ENCODE results near the gene PPP2R5B. TPM values are rescaled to one million over a fixed set of nuclear protein-coding genes. Genes with fewer than 3 reads are reported as not detected.
A peak's percentile ranks its signal among the peaks of the same experiment; 100 is the strongest.

PPP2R5B gene
- total RNA-seq, 2 experiments from 2014 or later, result 20.2 to 21.2 TPM

DNA sequence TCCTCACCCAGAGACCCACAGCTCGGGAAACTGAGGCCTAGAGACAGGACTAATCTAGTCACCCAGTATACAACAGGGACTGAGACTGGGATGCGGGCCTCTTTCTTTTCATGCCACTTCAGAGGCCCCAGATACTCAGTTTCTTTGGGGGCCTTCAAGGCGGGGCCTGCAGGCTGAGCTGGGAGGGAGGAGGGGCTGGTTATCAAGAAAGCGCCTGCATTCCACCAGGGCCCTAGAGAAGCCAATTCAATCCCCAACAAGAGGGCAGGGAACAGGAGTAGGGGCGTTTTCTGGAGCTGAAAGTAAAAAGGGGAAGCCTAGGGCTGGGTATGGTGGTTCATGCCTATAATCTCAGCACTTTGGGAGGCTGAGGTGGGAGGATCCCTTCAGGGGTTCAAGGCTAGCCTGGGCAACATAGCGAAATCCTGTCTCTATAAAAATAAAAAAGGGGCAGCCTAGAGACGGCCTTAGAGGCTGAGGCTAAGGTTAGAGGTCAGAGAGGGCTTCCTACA lies 9.1 kb upstream of the PPP2R5B start:
- POLR2A ChIA-PET, result interaction anchor here (1.2 to 1.4 kb wide), 2 partner anchors 9 to 15 kb away, joined by 3 to 5 read pairs; partner anchors contain the start of gene PPP2R5B

DNA sequence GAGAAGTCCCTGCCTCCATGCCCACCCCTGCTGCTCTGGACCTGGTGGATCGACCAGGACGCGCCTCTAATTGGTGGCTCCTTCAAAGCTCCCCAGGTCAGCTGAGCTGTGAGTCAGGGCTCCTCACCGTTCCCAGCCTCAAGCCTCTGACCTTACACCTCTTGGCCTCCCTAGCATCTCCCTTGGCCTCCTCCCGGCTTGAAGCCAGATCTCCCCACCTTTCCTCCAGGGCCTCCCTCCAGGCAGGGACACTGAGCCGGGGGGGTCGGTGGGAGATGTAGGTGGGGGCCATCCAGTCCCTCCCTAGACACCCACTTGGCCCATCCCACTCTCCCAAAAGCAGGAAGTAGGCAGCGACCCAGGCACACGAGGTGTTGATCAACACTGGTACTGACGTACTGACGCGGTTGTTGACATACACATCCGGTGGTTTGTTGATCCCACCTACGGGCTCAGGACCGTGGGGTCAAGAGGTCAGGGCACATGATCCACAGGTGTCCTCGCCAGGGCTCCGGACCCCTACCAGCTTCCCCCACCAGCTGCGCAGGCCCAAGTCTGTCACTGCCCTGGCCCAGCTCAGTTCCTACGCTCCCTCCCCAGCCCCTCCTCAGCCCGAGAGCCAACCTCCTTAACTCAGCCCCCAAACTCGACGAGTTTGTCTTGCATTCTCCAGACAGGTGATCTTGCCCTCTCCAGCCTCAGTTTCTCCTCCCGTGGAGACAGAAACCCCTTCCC lies 8.3 kb upstream of the PPP2R5B start:
- POLR2A ChIA-PET, result interaction anchor here (1.2 to 1.4 kb wide), 2 partner anchors 8 to 16 kb away, joined by 3 to 5 read pairs; partner anchors contain the start of gene PPP2R5B

More for the DNA sequence above, 9.1 kb upstream of the PPP2R5B start:
- ATAC-seq, result no peak
- CTCF ChIA-PET, result interaction anchor here (1.1 to 1.4 kb wide), 3 partner anchors 22 to 67 kb away, joined by 3 to 4 read pairs (median 4); no protein-coding TSS in a partner anchor
- Mint-ChIP-seq H3K4me3 (peak overlapping the region; percentile 93), H3K36me3 (ENCODE audit: low read depth) (peaks cover 2% of the 10 kb centered on the region), H3K4me1 (ENCODE audit: low read depth) (peaks cover 23% of the 10 kb centered on the region), H3K27ac (peak overlapping the region; percentile 93), H3K27me3 (no peaks in the 10 kb centered on the region), H3K9me3 (no peaks in the 10 kb centered on the region)
- intact Hi-C loops (cut with micrococcal nuclease), result no loop called here
- TF ChIP-seq, protein P1, sequence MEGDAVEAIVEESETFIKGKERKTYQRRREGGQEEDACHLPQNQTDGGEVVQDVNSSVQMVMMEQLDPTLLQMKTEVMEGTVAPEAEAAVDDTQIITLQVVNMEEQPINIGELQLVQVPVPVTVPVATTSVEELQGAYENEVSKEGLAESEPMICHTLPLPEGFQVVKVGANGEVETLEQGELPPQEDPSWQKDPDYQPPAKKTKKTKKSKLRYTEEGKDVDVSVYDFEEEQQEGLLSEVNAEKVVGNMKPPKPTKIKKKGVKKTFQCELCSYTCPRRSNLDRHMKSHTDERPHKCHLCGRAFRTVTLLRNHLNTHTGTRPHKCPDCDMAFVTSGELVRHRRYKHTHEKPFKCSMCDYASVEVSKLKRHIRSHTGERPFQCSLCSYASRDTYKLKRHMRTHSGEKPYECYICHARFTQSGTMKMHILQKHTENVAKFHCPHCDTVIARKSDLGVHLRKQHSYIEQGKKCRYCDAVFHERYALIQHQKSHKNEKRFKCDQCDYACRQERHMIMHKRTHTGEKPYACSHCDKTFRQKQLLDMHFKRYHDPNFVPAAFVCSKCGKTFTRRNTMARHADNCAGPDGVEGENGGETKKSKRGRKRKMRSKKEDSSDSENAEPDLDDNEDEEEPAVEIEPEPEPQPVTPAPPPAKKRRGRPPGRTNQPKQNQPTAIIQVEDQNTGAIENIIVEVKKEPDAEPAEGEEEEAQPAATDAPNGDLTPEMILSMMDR (IDR thresholded peaks at IDR 0.05), result no peak
- no peak for DNase-seq

DNA sequence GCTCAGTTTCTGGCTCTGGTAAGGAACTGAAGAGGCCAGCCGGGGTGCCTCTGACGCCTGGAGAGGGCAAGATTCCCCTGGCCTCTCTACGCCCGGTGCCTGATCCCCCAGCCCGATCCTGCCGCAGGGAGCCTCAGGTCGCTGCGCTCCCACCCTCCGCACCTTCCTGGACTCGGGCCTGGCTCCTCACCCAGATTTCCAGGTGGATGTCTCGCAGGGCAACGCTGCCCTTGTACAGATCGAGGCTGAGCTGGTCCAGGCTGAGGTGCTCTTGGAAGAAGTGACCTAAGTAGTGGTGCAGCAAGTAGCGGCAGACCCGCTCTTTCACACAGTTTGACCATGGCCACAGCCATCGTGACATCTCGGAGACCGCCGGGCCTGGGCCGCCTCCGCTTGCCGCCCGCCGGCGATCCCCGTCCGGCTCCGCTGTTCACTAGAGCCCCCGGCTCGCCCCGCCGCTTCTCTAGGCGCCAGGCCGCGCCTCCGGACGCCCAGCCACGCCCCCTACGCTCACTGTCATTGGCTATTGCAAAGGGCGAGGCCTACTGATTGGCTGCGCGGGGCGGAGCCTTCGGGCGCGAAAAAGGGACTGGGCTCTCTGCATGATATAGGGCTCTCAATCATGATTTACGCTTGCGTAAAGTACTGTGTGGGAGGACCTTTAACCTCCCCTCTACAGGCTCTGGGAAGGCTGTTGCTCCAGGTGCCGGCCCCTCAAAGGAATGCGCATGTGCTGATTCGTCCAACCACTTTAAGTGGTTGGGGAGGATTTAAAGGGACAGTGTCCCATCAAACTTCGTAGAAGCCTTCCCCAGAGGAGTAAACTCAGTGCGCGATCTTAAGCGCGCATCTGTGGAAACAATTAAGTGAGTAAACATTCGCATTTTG lies 7.5 kb upstream of the PPP2R5B start, which contains the start of gene ATG2A:
TSS of gene ATG2A (minus strand) at position 435 of the 888 bp plus-strand sequence. CDS start at position 361, 74 bp downstream.
- TF ChIP-seq, protein P1 (IDR thresholded peaks at IDR 0.05), result no peak
- ChIA-PET POLR2A (interaction anchor here (1.1 kb wide), 1 partner anchor 42 kb away, joined by 4 read pairs; no protein-coding TSS in a partner anchor), CTCF (interaction anchor here (1.0 to 1.8 kb wide), 8 partner anchors 23 to 219 kb away, joined by 3 to 7 read pairs (median 4); partner anchors contain the start of gene ARL2)
- Mint-ChIP-seq H3K36me3 (ENCODE audit: low read depth) (peaks cover 1% of the 10 kb centered on the region), H3K4me3 (peak within 1 kb of the TSS; percentile 93), H3K4me1 (ENCODE audit: low read depth) (peaks cover 23% of the 10 kb centered on the region), H3K27ac (peak within 1 kb of the TSS; percentile 93), H3K27me3 (no peaks in the 10 kb centered on the region), H3K9me3 (no peaks in the 10 kb centered on the region)
- peak; percentile 100 for DNase-seq
- intact Hi-C loops (cut with micrococcal nuclease), result no loop called here
- ATAC-seq, result peak; percentile 98

More for the DNA sequence above, 8.3 kb upstream of the PPP2R5B start:
- DNase-seq, result peak; percentile 59
- intact Hi-C loops (cut with micrococcal nuclease), result no loop called here
- Mint-ChIP-seq H3K4me3 (peak overlapping the region; percentile 93), H3K9me3 (no peaks in the 10 kb centered on the region), H3K4me1 (ENCODE audit: low read depth) (peaks cover 23% of the 10 kb centered on the region), H3K27me3 (no peaks in the 10 kb centered on the region), H3K27ac (peak overlapping the region; percentile 93), H3K36me3 (ENCODE audit: low read depth) (peaks cover 1% of the 10 kb centered on the region)
- TF ChIP-seq, protein P1 (IDR thresholded peaks at IDR 0.05), result no peak
- no peak for ATAC-seq
- CTCF ChIA-PET, result interaction anchor here (1.1 to 1.4 kb wide), 5 partner anchors 22 to 69 kb away, joined by 3 to 4 read pairs (median 3); no protein-coding TSS in a partner anchor

DNA sequence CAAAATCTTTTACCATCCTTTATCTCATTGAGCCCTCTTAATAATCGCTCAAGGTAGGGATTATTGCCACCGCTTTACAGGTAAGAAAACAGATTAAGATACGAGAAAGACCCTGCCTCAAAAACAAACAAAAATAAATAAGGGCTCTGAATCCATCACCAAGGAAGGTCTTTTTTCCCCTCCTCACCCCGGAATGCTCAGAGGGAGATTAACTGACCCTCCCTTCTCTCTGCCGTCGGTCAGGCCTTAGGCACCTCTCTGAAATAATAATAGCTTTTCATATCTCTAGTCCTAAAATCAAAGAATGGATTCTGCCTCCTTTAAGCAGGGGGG lies 6.9 kb upstream of the PPP2R5B start:
- H3K9me3 Mint-ChIP-seq, result no peaks in the 10 kb centered on the region
- POLR2A ChIA-PET, result interaction anchor here (1.1 to 1.4 kb wide), 3 partner anchors 11 to 97 kb away, joined by 3 to 4 read pairs (median 4); partner anchors contain the start of gene ARL2

More for the DNA sequence above, 6.9 kb upstream of the PPP2R5B start:
- Mint-ChIP-seq H3K36me3 (ENCODE audit: low read depth) (peaks cover 1% of the 10 kb centered on the region), H3K4me1 (ENCODE audit: low read depth) (peaks cover 23% of the 10 kb centered on the region), H3K27me3 (no peaks in the 10 kb centered on the region), H3K4me3 (peak overlapping the region; percentile 93), H3K27ac (peak overlapping the region; percentile 84)
- CTCF ChIA-PET, result interaction anchor here (0.6 to 1.8 kb wide), 5 partner anchors 29 to 218 kb away, joined by 3 to 7 read pairs (median 4); partner anchors contain the start of gene ARL2
- intact Hi-C loops (cut with micrococcal nuclease), result no loop called here
- TF ChIP-seq, protein P1 (IDR thresholded peaks at IDR 0.05), result no peak
- ATAC-seq, result no peak
- DNase-seq, result no peak
